Measurements from ENCODE around the gene SUCNR1.
"Not testable (repeated sequence)": the region's sequence is repeated elsewhere in the genome, so short reads cannot be mapped to it uniquely, and the experiment has no call there.

The SUCNR1 gene, protein sequence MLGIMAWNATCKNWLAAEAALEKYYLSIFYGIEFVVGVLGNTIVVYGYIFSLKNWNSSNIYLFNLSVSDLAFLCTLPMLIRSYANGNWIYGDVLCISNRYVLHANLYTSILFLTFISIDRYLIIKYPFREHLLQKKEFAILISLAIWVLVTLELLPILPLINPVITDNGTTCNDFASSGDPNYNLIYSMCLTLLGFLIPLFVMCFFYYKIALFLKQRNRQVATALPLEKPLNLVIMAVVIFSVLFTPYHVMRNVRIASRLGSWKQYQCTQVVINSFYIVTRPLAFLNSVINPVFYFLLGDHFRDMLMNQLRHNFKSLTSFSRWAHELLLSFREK

DNA sequence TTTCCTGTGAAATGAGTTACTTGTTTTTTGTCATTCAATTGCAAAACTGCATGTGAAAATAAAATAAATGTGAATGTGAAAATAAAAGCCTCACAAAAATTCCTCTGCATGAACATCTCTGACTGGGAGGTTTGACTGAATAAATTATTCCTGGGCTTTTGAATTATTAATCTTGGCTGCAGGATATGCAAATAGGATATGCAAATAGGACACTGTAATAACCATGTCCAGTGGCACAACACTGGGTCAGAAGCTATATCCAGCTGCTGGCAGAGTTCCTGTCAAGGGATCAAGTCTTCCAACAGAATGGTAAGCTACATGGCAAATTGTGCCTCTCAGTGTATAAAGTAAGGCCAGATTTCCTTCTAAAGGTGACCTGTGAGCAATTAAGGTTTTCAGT, at the start of gene SUCNR1:
Gene SUCNR1 (plus strand): TSS at position 246 of the 400 bp plus-strand sequence. CDS start 6,250 bp downstream, outside the sequence.
- DNase-seq, result no peak

DNA sequence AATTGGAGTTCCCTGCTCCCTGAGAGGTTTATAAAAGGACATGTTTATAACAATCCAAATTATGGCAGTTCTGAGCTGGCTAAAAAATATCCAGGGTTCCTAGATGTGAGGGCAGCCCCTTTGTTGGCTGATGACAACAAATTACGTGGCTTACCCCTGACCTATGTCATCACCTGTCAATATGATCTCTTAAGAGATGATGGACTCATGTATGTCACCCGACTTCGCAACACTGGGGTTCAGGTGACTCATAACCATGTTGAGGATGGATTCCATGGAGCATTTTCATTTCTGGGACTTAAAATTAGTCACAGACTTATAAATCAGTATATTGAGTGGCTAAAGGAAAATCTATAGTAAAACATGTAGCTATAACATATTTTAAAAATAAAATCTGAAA, 45.6 kb upstream of the SUCNR1 start:
- no peak for DNase-seq

DNA sequence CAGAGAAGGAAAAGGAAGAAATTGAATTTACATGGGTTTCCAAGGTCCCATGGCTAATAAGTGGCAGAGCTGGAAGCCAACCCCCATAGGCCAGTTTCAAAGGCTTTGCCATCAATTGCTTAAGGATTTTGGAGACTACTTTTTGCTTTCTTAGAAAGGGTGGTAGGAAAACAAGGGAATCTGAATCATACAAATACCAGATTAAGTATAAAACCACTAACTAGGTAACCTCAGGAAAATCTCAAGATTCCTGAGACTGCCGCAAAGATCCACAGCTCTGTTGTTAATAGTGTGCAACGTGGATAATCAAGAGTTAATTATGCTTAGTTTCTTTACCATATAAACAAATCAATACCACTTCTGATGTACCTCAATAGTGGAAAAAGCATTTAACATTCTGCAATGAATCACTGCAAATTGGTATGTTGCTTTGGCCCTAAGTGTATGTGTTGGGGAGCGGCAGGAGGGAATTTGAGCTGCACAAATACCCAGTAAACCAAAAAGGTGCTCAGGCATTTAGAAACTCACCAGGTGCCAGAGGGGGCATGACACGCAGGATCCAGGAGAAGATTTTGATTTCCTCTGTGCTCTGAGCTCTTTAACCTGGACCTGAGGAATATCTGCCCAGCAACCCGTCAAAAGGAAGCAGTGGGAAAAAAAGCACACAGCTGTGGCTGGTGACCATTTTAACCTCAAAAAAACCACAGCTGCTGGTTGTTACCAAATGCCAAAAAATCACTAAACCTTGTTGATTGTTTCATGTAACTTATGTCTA, 37.5 kb upstream of the SUCNR1 start:
- no peak for DNase-seq

DNA sequence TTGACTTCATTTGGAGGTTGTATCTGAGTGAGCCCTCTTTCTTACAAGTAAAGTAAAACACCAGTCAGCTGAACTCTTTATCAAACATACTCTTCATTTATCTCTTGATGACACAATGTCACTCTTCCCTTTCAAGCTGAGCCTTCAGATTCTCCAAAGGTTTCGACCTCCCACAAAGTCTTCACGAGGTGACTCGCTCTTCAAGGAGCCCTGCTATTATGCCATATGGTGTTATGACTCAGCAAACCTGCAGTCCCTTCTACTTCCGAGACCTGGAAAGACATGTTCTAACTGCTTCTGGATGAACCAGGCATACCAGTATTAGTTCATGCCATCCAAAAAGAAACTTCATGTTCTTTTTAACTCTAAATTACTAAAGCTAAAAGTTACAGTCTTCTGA, 36.4 kb upstream of the SUCNR1 start:
- no peak for DNase-seq

DNA sequence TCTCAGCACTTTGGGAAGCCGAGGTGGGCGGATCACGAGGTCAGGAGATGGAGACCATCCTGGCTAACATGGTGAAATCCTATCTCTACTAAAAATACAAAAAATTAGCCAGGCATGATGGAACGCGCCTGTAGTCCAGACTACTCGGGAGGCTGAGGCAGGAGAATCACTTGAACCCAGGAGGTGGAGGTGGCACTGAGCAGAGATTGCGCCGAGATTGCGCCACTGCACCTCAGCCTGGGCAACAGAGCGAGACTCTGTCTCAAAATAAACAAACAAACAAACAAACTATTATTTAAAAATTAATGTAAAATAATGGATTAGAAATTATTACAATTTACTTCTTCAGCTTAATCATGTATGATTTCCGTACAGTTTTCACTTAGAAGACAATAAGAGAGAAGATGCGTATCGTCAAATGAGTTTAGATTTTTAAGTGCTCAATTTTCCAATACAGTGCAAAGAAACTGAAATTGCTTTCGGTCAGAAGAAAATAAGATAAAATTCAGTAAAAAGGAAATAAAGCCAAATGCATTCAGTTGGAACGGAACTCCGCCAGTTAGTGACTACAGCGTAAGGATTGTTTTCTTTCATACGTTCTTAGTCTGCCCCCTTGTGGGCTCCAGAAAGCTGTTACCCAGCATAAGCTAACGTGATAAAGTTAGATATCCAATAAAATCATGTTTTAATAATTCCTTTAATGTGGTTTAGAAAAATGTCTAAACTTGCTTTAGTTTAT, 34.7 kb upstream of the SUCNR1 start:
- DNase-seq, result peak; percentile 22 to 40

DNA sequence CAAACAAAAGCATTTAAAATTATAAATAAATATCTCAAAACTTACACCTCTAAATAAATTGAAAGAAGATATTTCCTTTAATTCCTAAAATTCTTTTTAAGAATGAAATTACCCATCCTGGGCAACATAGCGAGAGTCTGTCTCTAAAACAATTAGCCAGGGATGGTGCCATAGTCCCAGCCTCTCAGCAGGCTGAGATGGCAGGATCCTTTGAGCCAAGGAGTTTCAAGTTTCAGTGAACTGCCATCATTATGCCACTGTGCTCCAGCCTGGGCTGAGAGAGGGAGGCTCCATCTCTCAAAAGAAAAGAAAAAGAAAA, 34.2 kb upstream of the SUCNR1 start:
- DNase-seq, result no peak

DNA sequence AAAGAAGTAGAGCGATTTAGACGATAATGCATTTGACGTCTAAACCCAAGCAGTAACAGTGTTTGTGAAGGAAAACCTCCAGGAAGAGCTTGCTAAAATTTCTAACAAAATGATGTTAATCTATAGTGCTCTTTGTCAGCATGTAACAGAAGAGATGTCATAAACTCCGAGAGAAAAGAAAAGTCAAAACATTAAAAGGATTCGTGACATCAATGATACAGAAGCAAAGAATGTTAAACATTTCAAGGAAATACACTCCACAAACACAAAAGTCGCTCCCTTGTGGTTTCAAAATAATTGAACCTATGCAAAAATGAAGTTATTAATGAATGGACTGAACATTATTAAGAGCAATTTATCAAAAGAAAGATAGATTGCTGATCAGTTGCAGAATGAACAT, 31.6 kb upstream of the SUCNR1 start:
- no peak for DNase-seq

DNA sequence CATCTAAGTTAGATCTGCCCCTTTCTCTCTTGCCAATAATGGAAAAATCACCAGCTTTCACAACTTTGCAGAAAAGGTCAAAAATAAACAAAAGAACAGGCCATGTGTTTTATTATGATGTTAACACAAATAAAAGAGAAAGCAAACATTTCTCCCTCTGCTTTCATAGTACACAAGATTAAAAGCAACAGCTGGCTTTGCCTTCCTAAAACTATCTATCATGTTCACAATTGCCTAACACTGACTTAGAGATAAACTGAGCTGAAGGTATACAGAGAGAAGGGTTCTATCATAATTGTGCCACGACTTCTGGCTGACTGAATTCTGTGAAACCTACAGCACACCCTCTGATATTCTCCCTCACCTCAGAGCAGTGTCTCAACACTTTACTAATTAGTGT, 30.2 kb upstream of the SUCNR1 start:
- no peak for DNase-seq

DNA sequence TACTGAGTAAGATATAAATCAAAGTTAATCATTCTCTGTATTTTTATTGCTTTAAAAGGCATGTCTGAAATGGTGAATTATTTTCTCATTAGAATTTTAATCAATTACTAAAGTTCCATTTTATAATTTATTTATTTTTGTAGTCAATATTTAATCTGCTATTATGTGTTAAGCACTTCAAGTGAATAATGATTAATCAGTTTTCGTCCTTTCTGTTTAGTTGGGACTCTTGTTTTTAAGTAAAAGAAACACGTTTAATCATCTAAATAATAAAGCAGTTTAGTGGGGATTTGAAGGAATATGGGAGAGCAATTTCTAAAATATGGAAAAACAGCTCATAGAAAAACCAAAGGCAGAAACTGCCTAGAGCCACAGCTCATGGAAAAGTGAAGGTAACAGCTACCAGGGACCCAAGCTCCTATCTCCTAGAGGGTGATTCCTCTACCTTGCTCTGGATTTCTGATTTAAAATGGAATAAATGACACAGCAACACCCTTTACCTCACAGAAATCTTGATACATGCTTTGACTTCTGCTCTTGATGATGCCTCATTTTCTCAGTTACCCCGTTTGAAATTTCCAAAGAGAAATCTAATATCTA, 28.0 kb upstream of the SUCNR1 start:
- DNase-seq, result no peak

DNA sequence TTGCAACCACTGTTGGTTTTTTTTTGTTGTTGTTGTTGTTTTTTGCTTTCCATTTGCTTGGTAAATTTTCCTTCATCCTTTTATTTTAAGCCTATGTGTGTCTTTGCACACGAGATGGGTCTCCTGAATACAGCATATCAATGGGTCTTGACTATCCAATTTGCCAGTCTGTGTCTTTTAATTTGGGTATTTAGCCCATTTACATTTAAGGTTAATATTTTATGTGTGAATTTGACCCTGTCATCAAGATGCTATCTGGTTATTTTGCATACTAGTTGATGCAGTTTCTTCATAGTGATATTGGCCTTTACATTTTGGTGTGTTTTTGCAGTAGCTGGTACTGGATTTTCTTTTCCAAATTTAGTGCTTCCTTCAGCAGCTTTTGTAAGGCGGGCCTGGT, 23.4 kb upstream of the SUCNR1 start:
- DNase-seq, result not testable (repeated sequence)

DNA sequence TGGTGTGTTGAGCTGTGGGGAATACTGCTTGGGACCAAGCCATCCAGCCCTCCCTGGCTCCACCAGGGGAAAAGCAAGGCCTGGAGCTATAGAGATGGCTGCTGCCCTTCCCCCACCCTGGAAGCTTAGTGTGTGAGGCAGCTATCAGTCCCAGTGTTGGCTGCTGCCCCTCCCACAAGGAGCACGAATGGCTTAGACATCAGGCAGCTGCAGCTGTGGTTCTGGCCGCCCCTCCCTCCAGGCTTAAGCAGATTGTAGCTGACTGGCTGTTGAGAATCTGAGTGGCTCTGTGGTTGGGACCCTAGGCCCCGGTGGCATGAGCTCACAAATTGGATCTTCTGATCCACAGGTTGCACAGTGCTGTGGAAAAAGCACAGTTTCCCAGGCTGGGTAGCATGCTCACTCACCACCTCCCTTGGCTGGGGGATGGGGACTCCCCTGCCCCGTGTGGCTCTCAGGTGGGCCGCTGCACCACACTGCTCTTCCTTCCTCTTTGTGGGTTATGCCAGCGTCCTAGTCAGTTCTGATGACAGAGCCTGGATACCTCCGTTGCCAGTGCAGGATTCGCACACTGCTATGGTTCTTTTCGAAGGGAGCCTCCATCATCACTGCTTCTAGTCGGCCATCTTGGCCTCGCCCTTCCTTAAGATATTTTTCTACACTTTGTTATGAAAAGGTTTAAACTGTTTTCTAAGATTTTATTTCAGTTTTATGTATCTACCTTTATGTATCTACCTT, 21.2 kb upstream of the SUCNR1 start:
- no peak for DNase-seq

DNA sequence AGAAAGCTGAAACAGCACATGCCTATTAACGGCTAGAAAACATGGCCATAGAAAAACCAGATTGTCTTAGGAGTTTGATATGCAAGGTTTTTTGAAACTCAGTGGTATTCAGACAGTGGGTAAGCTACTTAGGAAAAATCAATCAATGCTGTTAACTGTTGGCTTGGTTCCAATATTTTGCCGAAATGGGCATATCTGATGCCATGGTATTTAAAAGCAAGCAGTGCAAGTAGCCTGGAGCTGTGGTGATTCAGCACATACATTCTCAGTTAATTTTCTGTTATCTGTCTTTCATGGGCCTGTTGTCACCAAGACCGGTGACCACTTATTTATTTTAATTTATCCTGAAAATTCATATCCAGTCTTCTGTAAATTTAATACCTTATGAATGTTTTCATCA, 17.3 kb upstream of the SUCNR1 start:
- DNase-seq, result no peak

DNA sequence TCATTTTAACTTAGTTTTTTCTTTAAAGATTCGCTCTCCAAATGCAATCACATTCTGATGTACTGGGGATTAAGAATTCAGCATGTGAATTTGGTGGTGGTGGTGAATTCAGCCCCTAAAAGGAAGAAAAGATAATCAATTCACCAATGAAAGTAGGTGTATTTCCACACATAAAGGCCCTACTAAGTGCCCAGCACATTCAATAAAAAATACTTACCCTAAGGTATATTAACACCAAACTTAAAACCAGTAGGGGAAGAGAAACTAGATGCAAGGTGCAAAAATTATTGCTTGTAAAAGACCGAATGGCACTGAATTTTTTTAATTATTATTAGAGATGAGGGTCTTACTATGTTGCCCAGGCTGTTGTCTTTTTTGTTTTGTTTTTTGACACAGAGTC, 16.8 kb upstream of the SUCNR1 start:
- no peak for DNase-seq

DNA sequence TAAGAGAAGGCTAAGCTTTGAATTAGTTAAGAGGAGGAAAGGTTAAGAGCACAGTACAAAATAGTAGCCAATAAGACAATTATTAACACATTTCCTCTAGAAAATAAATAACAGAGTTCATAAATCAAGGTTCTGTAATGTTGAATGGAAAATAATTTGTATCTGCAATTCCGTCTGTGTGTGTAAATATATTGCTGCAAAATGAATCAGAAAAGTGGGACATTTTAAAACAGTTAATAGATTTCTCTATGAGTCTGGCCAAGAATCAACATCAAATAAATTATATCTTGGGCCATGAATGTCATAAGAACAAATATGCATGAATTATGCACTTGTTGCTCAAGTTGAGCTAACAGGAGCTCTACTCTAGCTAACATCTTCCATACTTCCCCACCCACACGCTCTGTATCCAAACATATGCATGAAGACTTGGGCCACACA, 14.2 kb upstream of the SUCNR1 start:
- no peak for DNase-seq

DNA sequence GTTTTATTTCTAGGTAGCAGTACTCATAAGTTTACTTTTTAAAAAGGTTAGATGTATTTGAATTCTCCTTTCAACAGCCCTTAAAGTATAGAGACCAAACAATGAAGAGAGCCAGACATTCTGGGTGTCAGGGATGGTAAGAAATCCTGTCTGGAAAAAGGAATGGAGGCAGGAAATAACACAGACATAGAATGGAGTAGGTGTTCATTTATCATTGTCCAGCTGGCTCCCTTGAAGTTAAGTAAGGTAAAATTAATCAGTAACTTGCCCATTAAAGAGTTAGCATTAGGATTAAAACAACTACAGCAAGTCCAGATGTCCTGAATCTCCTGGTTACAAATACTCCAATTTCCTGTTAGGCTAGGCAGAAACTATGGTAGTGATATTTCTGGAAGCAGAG, 13.5 kb upstream of the SUCNR1 start:
- no peak for DNase-seq

DNA sequence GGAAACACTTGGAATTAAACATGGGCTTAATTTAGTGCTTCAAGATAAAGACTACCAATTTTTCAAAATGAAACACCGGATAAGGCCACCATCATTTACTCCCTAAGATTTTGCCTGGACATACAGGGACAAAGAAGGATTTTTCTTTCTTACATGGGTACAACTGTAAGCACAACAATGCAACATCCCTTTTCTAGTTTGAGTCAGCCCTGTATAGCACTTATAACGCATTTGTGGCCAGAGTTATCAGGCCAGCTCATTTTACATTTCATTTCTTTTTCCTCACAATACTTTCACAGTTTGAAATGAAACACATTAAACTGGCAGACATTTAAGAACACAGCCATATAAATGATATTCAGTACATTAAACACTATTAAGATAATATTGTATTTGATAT, 9.8 kb upstream of the SUCNR1 start:
- DNase-seq, result no peak

DNA sequence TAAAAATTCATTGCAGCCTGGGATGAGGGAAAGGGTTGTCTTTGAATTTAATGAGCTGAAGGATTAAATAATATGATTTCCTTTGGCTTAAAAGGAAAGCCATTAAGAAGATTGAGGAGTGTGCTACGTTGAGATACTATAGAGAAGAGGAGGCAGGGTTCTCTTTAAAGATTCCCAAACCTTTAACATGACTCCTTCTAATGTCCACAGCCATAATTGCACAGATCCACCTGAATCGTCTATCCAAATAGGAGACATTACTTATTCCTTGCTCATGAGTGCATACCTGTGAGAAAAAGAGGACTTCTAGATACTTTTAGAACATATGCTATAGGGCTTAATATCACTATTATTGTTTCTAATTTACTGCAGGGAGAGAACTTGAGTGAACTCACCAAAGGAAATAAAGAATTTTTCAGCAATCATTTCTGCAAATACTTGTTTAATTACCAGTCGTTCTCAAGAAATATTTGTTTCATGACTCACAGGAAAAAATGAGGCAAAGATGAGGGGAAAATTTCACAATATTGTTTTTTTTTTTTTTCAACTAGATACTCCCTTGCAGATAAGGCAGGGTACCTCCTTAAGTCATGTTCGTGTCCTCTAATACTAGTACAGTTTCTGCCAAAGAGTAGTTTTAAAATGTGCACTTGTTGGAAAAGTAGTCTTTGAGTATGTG, 8.9 kb upstream of the SUCNR1 start:
- DNase-seq, result no peak

DNA sequence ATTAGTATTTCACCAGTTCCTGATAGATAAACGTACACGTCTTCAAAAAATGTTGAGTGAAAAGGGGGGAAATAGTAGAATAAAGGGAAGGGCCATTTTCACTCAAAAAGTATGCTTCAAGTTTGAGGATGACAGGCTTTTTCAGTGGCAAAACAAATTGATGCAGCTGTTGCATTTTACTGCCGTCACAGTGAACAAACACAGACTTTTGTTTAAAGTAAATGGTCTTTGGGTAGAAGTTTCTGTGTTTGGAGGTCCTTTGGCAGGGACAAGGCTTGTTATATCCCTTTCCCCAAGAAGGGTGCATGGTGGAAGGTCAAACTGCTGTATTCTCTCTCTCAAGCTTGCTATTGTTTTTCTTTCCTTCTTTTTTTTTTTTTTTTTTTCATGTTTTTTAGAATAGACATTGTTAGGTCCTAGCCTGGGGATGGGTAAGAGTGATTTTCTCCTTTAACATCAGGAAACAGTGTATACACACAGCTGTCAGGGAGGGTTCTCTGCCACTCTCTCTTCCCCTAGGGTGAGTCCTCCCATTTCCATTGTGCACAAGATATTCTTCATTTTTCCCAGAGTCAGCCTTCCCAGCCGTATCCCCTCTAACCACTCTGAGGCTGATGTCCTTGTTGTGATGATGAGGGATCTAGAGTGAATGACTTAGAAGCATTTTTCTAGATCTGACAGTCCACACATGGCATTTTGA, 6.6 kb upstream of the SUCNR1 start:
- DNase-seq, result no peak

DNA sequence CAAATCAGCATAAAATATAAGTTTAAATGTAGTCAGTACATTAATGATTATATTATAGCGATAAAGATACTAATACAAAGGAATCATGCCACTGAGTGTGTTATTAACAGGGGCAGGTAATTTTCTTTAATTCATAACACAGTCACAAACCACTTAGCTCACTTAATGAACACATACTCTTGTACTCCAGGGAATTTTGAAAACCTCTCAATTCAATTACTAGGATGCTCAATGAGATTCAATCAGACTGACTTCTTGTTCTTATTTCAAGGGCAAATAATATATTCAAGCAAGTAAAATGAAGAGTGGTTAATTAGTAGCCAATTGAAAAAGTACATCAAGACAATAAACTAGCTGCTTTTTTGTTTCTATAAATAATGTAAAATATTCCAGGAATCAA, 5.8 kb upstream of the SUCNR1 start:
- no peak for DNase-seq

DNA sequence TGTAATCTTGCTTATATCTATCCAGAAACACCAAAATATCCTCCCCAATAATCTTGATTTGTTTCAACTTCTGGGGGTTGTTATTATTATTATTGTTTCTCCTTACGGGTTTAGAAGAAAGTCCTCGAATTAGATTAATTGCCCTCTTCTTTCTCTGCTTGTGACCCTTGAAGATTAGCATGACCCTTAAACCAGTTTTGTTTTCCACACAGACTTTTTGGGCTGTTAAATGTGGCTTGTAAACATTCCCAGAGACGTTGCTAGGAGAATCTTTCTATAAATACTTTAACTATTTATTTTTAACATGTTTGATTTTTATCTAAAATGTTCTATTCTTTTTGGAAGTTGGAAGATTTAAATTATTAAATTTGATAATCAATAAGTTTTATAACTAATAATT, 4.3 kb upstream of the SUCNR1 start:
- no peak for DNase-seq

DNA sequence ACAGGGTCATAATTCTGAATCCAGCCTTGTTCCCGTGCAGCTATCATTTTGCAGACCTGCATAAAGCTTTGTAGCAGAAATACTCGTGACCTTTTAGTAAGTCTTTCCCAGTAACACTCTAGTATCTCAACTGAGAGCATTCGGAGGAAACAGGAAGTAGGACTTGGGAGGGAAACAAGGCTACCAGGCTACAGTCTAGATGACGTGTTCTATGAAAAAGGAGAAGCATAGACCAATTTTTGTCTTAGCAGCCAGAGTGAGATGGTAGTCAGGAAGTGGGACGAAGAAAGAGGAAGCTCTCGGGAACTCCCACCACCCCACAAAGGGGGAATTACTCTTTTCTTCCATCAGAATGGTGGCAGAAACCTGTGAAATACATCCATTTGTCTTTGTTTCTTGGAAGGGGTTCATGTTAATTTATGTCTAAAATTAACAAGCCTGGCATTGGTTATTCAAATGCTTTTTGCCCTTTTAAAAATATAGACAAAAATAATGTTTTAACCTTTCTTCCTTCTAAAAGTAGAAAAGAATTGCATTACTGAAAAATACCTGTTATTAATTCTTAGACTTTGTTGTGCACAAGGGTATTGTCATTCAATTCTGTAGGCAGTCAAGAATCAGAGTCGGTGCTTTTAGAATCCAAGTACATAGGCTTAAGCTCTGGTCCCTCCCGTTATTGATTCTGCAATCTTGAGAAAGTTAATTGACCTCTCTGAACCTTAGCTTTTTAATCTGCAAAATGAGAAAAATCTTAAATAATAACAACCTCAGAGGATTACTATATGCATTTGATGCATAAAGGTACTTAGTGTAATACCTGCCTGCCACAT, 1.6 kb upstream of the SUCNR1 start:
- DNase-seq, result peak; percentile 19 to 52
